HG03097 (cell line): ENCODE results near the gene NUTM2E.
"Not testable (repeated sequence)": the region's sequence is repeated elsewhere in the genome, so short reads cannot be mapped to it uniquely, and the experiment has no call there.

ENCODE experiments used
- ATAC-seq: cut with Tn5 transposase; IDR thresholded peaks from one replicate; pipeline ENCODE4 v1.9.1; 2021; ENCODE audit not compliant: unreplicated experiment, low FRiP score

Gene NUTM2E

GRCh38 chr10:79862803-79863202 lies 36.3 kb downstream of the NUTM2E start:
- not testable (repeated sequence) for ATAC-seq

- not testable (repeated sequence) for ATAC-seq
Measured at GRCh38 chr10:79866903-79867551, 40.5 kb downstream of the NUTM2E start.

DNA sequence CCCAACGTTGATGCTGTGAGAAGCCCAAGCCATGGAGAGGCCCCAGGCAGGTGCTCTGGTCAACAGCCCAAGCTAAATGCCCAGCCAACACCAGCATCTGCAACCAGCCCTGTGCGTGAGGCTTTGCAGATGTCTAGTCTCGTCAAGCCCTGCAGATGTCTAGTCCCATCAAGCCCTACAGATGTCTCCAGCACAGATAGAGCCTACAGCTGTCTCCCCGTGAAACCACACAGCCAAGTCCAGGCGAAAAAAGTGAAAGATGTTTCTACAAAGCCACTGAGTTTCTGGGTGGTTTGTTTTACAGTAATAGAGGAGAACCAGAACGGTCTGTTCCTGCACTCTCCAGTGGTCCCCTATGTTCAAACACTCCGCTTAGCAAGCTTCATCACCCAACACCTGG lies 41.5 kb downstream of the NUTM2E start:
- ATAC-seq = not testable (repeated sequence)

DNA sequence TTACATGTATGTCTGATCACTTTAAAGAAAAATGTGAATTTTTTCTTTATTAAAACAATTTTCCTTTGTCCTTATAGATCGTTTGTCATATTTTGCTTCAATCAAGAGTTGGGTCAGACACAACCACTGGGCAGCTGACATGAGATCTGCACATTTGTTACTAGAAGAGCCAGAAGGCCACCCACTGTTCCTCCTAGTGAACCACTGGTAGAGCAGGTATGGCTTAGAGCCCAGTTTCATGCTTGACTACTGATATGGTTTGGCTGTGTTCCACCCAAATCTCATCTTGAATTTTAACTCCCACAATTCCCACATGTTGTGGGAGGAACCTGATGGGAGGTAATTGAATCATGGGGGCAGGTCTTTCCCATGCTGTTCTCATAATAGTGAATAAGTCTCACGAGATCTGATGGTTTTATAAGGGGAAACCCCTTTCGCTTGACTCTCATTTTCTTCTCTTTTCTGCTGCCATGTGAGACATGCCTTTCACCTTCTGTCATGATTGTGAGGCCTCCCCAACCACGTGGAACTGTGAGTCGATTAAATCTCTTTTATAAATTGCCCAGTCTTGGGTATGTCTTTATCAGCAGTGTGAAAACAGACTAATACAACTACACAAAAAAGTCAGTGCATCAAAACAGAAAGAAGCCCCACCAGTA lies 43.0 kb downstream of the NUTM2E start:
- not testable (repeated sequence) for ATAC-seq

GRCh38 chr10:79871729-79872128 lies 45.2 kb downstream of the NUTM2E start:
- ATAC-seq = not testable (repeated sequence)
